CD4-positive, CD25-positive, alpha-beta regulatory T cell (primary cell): ENCODE measurements around the gene RAB34. TPM values are rescaled to one million over a fixed set of nuclear protein-coding genes. Genes with fewer than 3 reads are reported as not detected.

ENCODE experiments used
- ATAC-seq, 2 donors: fragments of 150-1000 bp; cut with Tn5 transposase; one replicate each; pipeline ENCODE4 v1.10.0; 2021; ENCODE audit warnings: low read depth in 2 of 2, moderate number of reproducible peaks in 2 of 2, moderate library complexity in 1 of 2
- DNase-seq, 3 donors: peaks; one replicate each; pipeline versions ENCODE4 v3.0.0 to v3.0.0-alpha.2; 2012 to 2022; ENCODE audit warnings: mixed read lengths in 1 of 3
- H3K27ac ChIP-seq: one replicate; pipeline ENCODE4 v1.7.0; 2013; ENCODE audit warnings: mild to moderate bottlenecking, low read length; ENCODE audit not compliant: insufficient read depth, poor library complexity, severe bottlenecking
- H3K27me3 ChIP-seq: one replicate; pipeline ENCODE4 v1.7.0; 2013; ENCODE audit warnings: low read length; ENCODE audit not compliant: control insufficient read depth, insufficient read depth
- H3K36me3 ChIP-seq: one replicate; pipeline ENCODE4 v1.7.0; 2013; ENCODE audit warnings: mild to moderate bottlenecking, low read length, moderate library complexity; ENCODE audit not compliant: control insufficient read depth, insufficient read depth
- H3K4me1 ChIP-seq: 2 replicates; pipeline ENCODE4 v1.7.0; 2013; ENCODE audit warnings: mild to moderate bottlenecking, low read length; ENCODE audit not compliant: insufficient read depth, control insufficient read depth, poor library complexity, severe bottlenecking
- H3K4me3 ChIP-seq: one replicate; pipeline ENCODE4 v1.7.0; 2013; ENCODE audit warnings: low read depth, mild to moderate bottlenecking, low read length, moderate library complexity
- H3K9me3 ChIP-seq, 2 experiments: 1 replicate in 1 of 2; 2 replicates in 1 of 2; pipeline ENCODE4 v1.7.0; 2013; ENCODE audit warnings: low read length in 2 of 2, mild to moderate bottlenecking in 1 of 2, moderate library complexity in 1 of 2; ENCODE audit not compliant: control insufficient read depth in 2 of 2
- H3K27ac Mint-ChIP-seq, 3 donors: one replicate each; pipeline ENCODE4 v1.8.0; 2020 to 2022; ENCODE audit warnings: mild to moderate bottlenecking in 3 of 3, mixed read lengths in 3 of 3, moderate library complexity in 2 of 3
- H3K27me3 Mint-ChIP-seq: one replicate; pipeline ENCODE4 v1.8.0; 2022; ENCODE audit warnings: mild to moderate bottlenecking, mixed read lengths
- H3K36me3 Mint-ChIP-seq: one replicate; pipeline ENCODE4 v1.8.0; 2020; ENCODE audit warnings: mixed read lengths
- H3K4me1 Mint-ChIP-seq, 4 donors: one replicate each; pipeline ENCODE4 v1.8.0; 2020 to 2022; ENCODE audit warnings: mixed read lengths in 4 of 4, mild to moderate bottlenecking in 1 of 4
- H3K4me3 Mint-ChIP-seq, 4 donors: one replicate each; pipeline ENCODE4 v1.8.0; 2020 to 2022; ENCODE audit warnings: mild to moderate bottlenecking in 4 of 4, mixed read lengths in 4 of 4, moderate library complexity in 3 of 4
- H3K9me3 Mint-ChIP-seq, 7 donors: one replicate each; pipeline ENCODE4 v1.8.0; 2020 to 2022; ENCODE audit warnings: mixed read lengths in 7 of 7, mild to moderate bottlenecking in 3 of 7, moderate library complexity in 2 of 7
- polyA plus RNA-seq, 4 donors: library from polyadenylated mRNA; unstranded; fragments of 300-500 nt; fragmentation: Illumina TruSeq; gene quantifications; one replicate each; pipeline ENCODE4 v1.2.3, GENCODE V29; 2021
- total RNA-seq: library from RNA; stranded (reverse); gene quantifications from one replicate; pipeline ENCODE4 v1.2.3, GENCODE V29; 2022

Gene RAB34
- total and polyA plus RNA-seq, 5 donors from 2014 or later, result 4.0 to 11.5 (median 6.7) TPM

GRCh38 chr17:28703552-28704218, 14.0 kb downstream of the RAB34 start:
- Histone ChIP-seq H3K27me3 (no peaks in the 10 kb centered on the region), H3K36me3 (peaks cover 44% of the 10 kb centered on the region), H3K9me3 (no peaks in the 10 kb centered on the region), H3K4me1 (no peaks in the 10 kb centered on the region), H3K27ac (no peak overlapping the region), H3K4me3 (no peak overlapping the region)
- ATAC-seq, result no peak
- Mint-ChIP-seq H3K27me3 (no peaks in the 10 kb centered on the region), H3K4me1 (peaks cover 0 to 7% (median 3%) of the 10 kb centered on the region in 4 donors), H3K9me3 (peaks cover 0 to 2% (median 0%) of the 10 kb centered on the region in 7 donors), H3K4me3 (no peak overlapping the region), H3K27ac (peak overlapping the region in 2 of 3 donors; percentile 15 to 65), H3K36me3 (peaks cover 26% of the 10 kb centered on the region)
- DNase-seq, result no peak

GRCh38 chr17:28702752-28703150, 14.9 kb downstream of the RAB34 start:
- Mint-ChIP-seq H3K4me3 (no peak overlapping the region), H3K4me1 (peaks cover 0 to 7% (median 2%) of the 10 kb centered on the region in 4 donors), H3K9me3 (peaks cover 0 to 2% (median 0%) of the 10 kb centered on the region in 7 donors), H3K27me3 (no peaks in the 10 kb centered on the region), H3K27ac (peak overlapping the region in 1 of 3 donors; percentile 15), H3K36me3 (peaks cover 32% of the 10 kb centered on the region)
- Histone ChIP-seq H3K4me1 (no peaks in the 10 kb centered on the region), H3K4me3 (no peak overlapping the region), H3K9me3 (no peaks in the 10 kb centered on the region), H3K27me3 (no peaks in the 10 kb centered on the region), H3K27ac (no peak overlapping the region), H3K36me3 (peaks cover 54% of the 10 kb centered on the region)
- ATAC-seq (no peak), DNase-seq (no peak)

DNA sequence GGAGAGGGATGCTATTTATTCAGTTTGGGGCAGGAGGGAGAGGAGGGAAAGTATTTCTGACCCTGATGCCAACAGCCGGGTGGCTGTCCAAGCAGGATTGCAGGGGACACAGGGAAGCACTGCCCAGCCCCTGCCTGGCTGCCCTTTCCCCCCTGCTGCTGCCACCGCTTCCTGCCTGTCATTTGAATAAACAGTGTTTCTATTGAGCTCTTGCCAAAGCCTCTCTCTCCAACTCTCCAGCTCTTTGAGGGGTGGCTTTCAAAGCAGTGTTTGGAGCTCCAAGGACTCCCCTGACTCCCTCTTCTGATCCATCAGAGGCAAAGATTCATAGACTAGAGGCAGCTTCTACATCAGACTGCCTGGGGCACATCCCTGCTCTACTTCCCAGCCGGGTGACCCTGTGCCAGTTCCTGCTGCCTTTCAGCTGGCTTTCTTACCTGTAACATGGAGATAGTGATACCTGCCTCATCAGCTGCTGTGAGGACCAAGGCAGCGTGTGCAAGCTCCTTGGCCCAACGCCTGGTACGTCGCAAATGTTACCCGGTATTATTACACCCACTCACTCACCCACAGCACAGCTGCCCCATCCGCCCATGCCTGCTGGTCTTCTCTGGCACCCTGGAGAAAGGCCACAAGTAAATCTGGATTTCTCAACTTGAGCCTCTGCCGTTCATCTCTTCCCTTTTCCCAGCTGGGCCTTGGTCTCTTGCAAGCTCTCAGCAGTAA, 15.5 kb downstream of the RAB34 start:
- H3K4me1 ChIP-seq, result no peaks in the 10 kb centered on the region
- Mint-ChIP-seq H3K27ac (peak overlapping the region in 2 of 3 donors; percentile 36 to 87), H3K9me3 (peaks cover 0 to 2% (median 0%) of the 10 kb centered on the region in 7 donors), H3K4me1 (peaks cover 0 to 3% (median under 1%) of the 10 kb centered on the region in 4 donors), H3K36me3 (peaks cover 36% of the 10 kb centered on the region), H3K27me3 (no peaks in the 10 kb centered on the region), H3K4me3 (no peak overlapping the region)
- no peaks in the 10 kb centered on the region for H3K9me3 ChIP-seq
- H3K4me3 ChIP-seq, result no peak overlapping the region
- peaks cover 59% of the 10 kb centered on the region for H3K36me3 ChIP-seq
- no peaks in the 10 kb centered on the region for H3K27me3 ChIP-seq
- H3K27ac ChIP-seq, result no peak overlapping the region
- ATAC-seq (no peak), DNase-seq (no peak)

GRCh38 chr17:28700830-28701492, 16.7 kb downstream of the RAB34 start:
- ATAC-seq, result no peak
- no peaks in the 10 kb centered on the region for H3K9me3 ChIP-seq
- H3K36me3 Mint-ChIP-seq, result peaks cover 36% of the 10 kb centered on the region
- no peak overlapping the region for H3K4me3 ChIP-seq
- no peaks in the 10 kb centered on the region for H3K27me3 ChIP-seq
- peak overlapping the region in 2 of 3 donors; percentile 20 to 76 for H3K27ac Mint-ChIP-seq
- H3K36me3 ChIP-seq, result peaks cover 67% of the 10 kb centered on the region
- no peaks in the 10 kb centered on the region for H3K27me3 Mint-ChIP-seq
- H3K4me1 ChIP-seq, result no peaks in the 10 kb centered on the region
- H3K4me3 Mint-ChIP-seq, result no peak overlapping the region
- no peak for DNase-seq
- peaks cover 0 to 2% (median 0%) of the 10 kb centered on the region in 7 donors for H3K9me3 Mint-ChIP-seq
- no peak overlapping the region for H3K27ac ChIP-seq
- peaks cover 0 to 3% (median 0%) of the 10 kb centered on the region in 4 donors for H3K4me1 Mint-ChIP-seq

GRCh38 chr17:28700278-28700677, 17.4 kb downstream of the RAB34 start:
- Mint-ChIP-seq H3K27me3 (no peaks in the 10 kb centered on the region), H3K4me1 (peaks cover 0 to 3% (median 0%) of the 10 kb centered on the region in 4 donors), H3K27ac (no peak overlapping the region), H3K36me3 (peaks cover 38% of the 10 kb centered on the region), H3K4me3 (no peak overlapping the region), H3K9me3 (peaks cover 0 to 2% (median 0%) of the 10 kb centered on the region in 7 donors)
- Histone ChIP-seq H3K4me1 (no peaks in the 10 kb centered on the region), H3K27me3 (no peaks in the 10 kb centered on the region), H3K9me3 (no peaks in the 10 kb centered on the region), H3K27ac (no peak overlapping the region), H3K36me3 (peaks cover 73% of the 10 kb centered on the region), H3K4me3 (no peak overlapping the region)
- DNase-seq (no peak), ATAC-seq (no peak)

DNA sequence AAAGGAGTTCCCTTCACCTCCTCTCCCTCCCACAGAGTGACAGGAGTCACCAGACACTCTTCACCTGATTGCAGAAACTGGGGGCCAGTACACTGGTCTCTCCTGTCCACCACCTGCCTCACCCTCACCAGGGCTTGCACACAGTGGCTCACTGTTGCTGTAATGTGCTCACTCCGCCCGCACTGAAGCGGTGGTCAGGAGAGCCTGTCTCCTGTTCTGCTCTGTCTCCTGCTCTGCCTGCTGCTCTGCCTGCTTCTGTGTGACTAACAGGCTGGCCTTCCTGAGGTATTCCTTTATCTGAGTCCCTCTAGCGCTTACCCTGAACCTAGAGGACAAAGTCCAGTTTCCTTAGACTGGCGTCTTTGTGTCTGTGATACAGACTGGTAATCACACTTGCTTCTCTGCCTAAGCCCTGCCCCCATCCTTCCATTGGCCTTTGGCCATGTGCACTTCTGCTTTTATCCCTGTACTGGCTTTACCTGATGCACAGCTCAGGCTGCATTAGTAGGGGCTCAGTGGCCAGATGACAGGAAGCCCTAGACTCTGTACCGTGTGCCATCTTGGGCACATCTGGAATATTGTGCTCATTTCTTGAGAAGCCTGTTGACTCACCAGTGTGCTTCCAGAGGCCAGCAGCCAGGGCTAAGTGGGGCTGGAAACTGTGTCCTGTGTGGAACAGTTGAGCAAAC, 19.3 kb downstream of the RAB34 start:
- peaks cover 90% of the 10 kb centered on the region for H3K36me3 ChIP-seq
- H3K27me3 ChIP-seq, result no peaks in the 10 kb centered on the region
- Mint-ChIP-seq H3K4me1 (peaks cover 0 to 2% (median 0%) of the 10 kb centered on the region in 4 donors), H3K27ac (no peak overlapping the region), H3K36me3 (peaks cover 47% of the 10 kb centered on the region), H3K4me3 (no peak overlapping the region), H3K9me3 (peaks cover 0 to 2% (median 0%) of the 10 kb centered on the region in 7 donors), H3K27me3 (no peaks in the 10 kb centered on the region)
- no peaks in the 10 kb centered on the region for H3K9me3 ChIP-seq
- ATAC-seq (no peak), DNase-seq (no peak)
- no peak overlapping the region for H3K27ac ChIP-seq
- no peaks in the 10 kb centered on the region for H3K4me1 ChIP-seq
- no peak overlapping the region for H3K4me3 ChIP-seq

DNA sequence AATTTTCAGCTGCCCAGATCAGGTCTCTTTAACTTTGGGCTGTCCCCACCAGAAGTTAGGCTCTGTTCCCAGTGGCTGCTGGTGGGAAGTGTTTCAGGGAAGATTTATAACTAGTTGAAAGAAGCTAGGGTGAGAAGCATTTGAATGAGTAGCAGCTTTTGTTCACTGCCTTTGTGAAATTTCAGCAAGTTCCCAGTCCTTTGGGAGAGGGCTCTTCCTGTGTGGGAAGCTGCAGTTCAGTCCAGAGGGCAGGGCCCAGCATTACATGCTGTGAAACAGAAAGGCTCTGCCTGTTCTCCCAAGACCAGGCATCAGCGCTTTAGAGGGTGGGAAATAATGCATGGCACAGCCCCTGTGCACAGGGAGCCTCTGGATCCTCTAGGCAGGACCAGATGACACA, 23.8 kb downstream of the RAB34 start:
- H3K36me3 ChIP-seq, result peaks cover 80% of the 10 kb centered on the region
- no peaks in the 10 kb centered on the region for H3K27me3 ChIP-seq
- Mint-ChIP-seq H3K27ac (peak overlapping the region in 1 of 3 donors; percentile 65), H3K9me3 (no peaks in the 10 kb centered on the region), H3K36me3 (peaks cover 41% of the 10 kb centered on the region), H3K4me1 (peaks cover 0 to 2% (median 0%) of the 10 kb centered on the region in 4 donors), H3K4me3 (no peak overlapping the region), H3K27me3 (no peaks in the 10 kb centered on the region)
- no peak overlapping the region for H3K27ac ChIP-seq
- H3K4me3 ChIP-seq, result no peak overlapping the region
- no peaks in the 10 kb centered on the region for H3K9me3 ChIP-seq
- ATAC-seq (no peak), DNase-seq (no peak)
- no peaks in the 10 kb centered on the region for H3K4me1 ChIP-seq
